SU-DHL-6 (cell line): Measurements from ENCODE around the gene TREM1.

Experiments used
- EZH2phosphoT487 ChIP-seq: fragments of 200-600 bp; sonication (generic), shearing (Covaris generic); conservative IDR thresholded peaks from 2 replicates; pipeline ENCODE4 v1.6.1; 2018; ENCODE audit warnings: mild to moderate bottlenecking, antibody characterized with exemption, low read length, moderate library complexity, mixed read lengths
- TF ChIP-seq, protein P1 (sequence below): fragments of 200-600 bp; sonication (generic); IDR thresholded peaks from one replicate; pipeline ENCODE4 v1.5.1; 2017; ENCODE audit warnings: antibody characterized with exemption, mild to moderate bottlenecking, low read length, moderate library complexity; ENCODE audit not compliant: insufficient read depth, poor library complexity, severe bottlenecking

DNA sequence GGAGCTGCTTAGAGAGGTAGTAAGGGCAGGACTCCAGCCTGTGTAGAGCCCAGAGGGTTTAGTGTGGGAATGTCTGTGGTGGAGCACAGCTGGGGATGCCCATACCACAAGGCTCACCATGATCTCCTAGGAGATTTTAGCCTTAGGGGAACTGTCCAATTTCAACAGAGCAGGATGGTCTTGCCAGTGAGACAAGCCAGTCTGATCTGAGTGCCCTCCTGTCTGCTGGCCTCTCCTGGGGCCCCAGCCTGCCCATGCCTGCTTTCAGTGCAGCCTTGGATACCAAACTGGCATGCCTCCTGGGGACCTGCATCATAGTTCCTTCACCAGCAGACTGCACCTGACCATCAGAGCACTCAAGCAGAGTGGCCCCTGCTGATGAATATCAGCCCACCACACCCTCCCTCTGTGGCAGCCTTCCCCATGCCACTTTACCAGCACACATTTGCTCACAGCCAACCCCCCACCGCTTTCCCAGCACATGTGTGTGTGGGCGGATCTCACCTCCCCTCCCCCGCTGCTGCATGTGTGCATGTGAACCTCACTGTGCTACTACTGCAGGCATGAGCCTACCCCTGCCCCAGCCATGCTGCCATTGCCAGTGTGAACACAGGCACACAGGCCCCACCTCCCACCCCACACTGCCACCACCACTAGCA, 7.9 kb upstream of the TREM1 start:
- TF ChIP-seq, protein P1, sequence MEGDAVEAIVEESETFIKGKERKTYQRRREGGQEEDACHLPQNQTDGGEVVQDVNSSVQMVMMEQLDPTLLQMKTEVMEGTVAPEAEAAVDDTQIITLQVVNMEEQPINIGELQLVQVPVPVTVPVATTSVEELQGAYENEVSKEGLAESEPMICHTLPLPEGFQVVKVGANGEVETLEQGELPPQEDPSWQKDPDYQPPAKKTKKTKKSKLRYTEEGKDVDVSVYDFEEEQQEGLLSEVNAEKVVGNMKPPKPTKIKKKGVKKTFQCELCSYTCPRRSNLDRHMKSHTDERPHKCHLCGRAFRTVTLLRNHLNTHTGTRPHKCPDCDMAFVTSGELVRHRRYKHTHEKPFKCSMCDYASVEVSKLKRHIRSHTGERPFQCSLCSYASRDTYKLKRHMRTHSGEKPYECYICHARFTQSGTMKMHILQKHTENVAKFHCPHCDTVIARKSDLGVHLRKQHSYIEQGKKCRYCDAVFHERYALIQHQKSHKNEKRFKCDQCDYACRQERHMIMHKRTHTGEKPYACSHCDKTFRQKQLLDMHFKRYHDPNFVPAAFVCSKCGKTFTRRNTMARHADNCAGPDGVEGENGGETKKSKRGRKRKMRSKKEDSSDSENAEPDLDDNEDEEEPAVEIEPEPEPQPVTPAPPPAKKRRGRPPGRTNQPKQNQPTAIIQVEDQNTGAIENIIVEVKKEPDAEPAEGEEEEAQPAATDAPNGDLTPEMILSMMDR = no peak
- TF ChIP-seq EZH2phosphoT487 = no peak
